NB4 (cell line): ENCODE data around the gene KRT8.

Source experiments
- CTCF ChIP-seq: IDR thresholded peaks from one replicate; pipeline ENCODE4 v1.5.1; 2012; ENCODE audit warnings: low read depth, low read length
- MYC ChIP-seq: IDR thresholded peaks from 2 replicates; pipeline ENCODE4 v1.6.1; 2011; ENCODE audit warnings: low read depth, low read length
- POLR2A ChIP-seq: IDR thresholded peaks from 2 replicates; pipeline ENCODE4 v1.6.1; 2011; ENCODE audit warnings: mild to moderate bottlenecking; ENCODE audit not compliant: insufficient read length; ENCODE audit errors: extremely low read depth
- TF ChIP-seq, protein P1 (sequence below): IDR thresholded peaks from 2 replicates; pipeline ENCODE4 v1.6.1; 2011; ENCODE audit warnings: low read depth, low read length

DNA sequence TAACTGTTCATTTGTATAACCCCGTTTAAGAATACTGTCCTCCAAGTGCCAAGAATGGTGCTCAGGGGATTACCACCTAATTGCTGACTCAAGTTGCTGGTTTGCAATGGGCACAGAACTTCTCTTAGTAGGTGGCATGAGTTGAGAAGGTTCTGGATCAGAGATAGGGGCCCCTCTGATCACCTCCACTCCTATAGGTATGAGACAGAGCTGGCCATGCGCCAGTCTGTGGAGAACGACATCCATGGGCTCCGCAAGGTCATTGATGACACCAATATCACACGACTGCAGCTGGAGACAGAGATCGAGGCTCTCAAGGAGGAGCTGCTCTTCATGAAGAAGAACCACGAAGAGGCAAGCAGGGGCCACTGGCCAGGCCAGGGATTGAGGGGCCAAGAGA, 45.7 kb upstream of the KRT8 start:
- TF ChIP-seq CTCF (no peak), POLR2A (no peak), MYC (no peak)
- TF ChIP-seq, protein P1, sequence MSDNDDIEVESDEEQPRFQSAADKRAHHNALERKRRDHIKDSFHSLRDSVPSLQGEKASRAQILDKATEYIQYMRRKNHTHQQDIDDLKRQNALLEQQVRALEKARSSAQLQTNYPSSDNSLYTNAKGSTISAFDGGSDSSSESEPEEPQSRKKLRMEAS, result no peak
